BJ (cell line): ENCODE results near the gene NR3C1. TPM values are rescaled to one million over a fixed set of nuclear protein-coding genes. Genes with fewer than 3 reads are reported as not detected.

ENCODE experiments used
- CTCF ChIA-PET: fragments of 350-600 bp; formaldehyde crosslinking; extraction: SDS; loops from one replicate; lab custom pipeline; 2021; ENCODE audit warnings: antibody characterized with exemption, inconsistent platforms; lab: Yijun Ruan, JAX
- POLR2A ChIA-PET: fragments of 300-600 bp; sonication (Branson Sonifier 250); formaldehyde crosslinking; extraction: SDS; loops from one replicate; lab custom pipeline; 2021; ENCODE audit warnings: antibody characterized with exemption; lab: Charles Lee
- DNase-seq: peaks from one replicate; pipeline ENCODE4 v3.0.0-alpha.2; 2011; ENCODE audit warnings: low read depth
- H3K27me3 ChIP-seq: 2 replicates; pipeline ENCODE4 v1.6.0; 2011; ENCODE audit warnings: low read length; ENCODE audit not compliant: control insufficient read depth, insufficient read depth
- H3K36me3 ChIP-seq: 2 replicates; pipeline ENCODE4 v1.5.1; 2011; ENCODE audit warnings: low read length; ENCODE audit not compliant: control insufficient read depth, insufficient read depth
- H3K4me3 ChIP-seq: 2 replicates; pipeline ENCODE4 v1.5.1; 2011; ENCODE audit warnings: low read depth, mild to moderate bottlenecking, control low read depth, low read length
- CTCF ChIP-seq: IDR thresholded peaks from 2 replicates; pipeline ENCODE4 v1.5.1; 2011; ENCODE audit warnings: low read depth, mild to moderate bottlenecking, control low read depth, inconsistent platforms, low read length, moderate library complexity; ENCODE audit not compliant: insufficient read depth
- polyA plus RNA-seq: library from polyadenylated mRNA; depleted of rRNA; stranded (reverse); fragments of >200 nt; gene quantifications from 2 replicates; pipeline ENCODE4 v1.2.3, GENCODE V29; 2011

The NR3C1 gene
- polyA plus RNA-seq, 1 experiment, result 22.4 TPM

GRCh38 chr5:143268388-143268787, 135.1 kb downstream of the NR3C1 start:
- Histone ChIP-seq H3K4me3 (no peak overlapping the region), H3K36me3 (no peaks in the 10 kb centered on the region), H3K27me3 (no peaks in the 10 kb centered on the region)
- ChIA-PET POLR2A (no interaction called here), CTCF (no interaction called here)
- TF ChIP-seq CTCF, result no peak
- no peak for DNase-seq

DNA sequence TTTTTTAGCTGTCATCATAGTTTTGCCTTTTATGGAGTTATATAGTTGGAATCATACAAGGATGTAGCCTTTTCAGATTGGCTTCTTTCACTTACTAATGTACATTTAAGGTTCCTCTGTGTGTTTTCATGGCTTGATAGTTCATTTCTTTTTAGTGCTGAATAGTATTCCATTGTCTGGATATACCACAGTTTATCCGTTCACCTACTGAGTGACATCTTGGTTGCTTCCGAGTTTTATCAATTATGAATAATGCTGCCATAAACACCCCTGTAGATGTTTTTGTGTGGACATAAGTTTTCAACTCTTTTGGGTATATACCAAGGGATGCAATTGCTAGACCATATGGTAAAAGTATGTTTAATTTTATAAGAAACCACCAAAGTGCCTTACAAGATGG, 136.3 kb downstream of the NR3C1 start:
- POLR2A ChIA-PET, result no interaction called here
- no peak for TF ChIP-seq CTCF
- CTCF ChIA-PET, result interaction anchor here (0.6 kb wide), 1 partner anchor 874 kb away, joined by 3 read pairs; no protein-coding TSS in a partner anchor
- no peak for DNase-seq
- H3K4me3 ChIP-seq, result no peak overlapping the region
- no peaks in the 10 kb centered on the region for H3K27me3 ChIP-seq
- H3K36me3 ChIP-seq, result no peaks in the 10 kb centered on the region

- no peak for TF ChIP-seq CTCF
- no peaks in the 10 kb centered on the region for H3K27me3 ChIP-seq
- no peak for DNase-seq
- CTCF ChIA-PET, result interaction anchor here (0.8 kb wide), 1 partner anchor 46 kb away, joined by 3 read pairs; no protein-coding TSS in a partner anchor
- POLR2A ChIA-PET, result no interaction called here
- H3K36me3 ChIP-seq, result no peaks in the 10 kb centered on the region
- no peak overlapping the region for H3K4me3 ChIP-seq
Observed at GRCh38 chr5:143265995-143266394, 137.5 kb downstream of the NR3C1 start.

- Histone ChIP-seq H3K4me3 (no peak overlapping the region), H3K36me3 (no peaks in the 10 kb centered on the region), H3K27me3 (no peaks in the 10 kb centered on the region)
- POLR2A ChIA-PET, result no interaction called here
- no peak for DNase-seq
- CTCF ChIA-PET, result interaction anchor here (0.9 kb wide), 1 partner anchor 13 kb away, joined by 3 read pairs; no protein-coding TSS in a partner anchor
- TF ChIP-seq CTCF, result no peak
Observed at GRCh38 chr5:143263272-143263810, 140.1 kb downstream of the NR3C1 start.

- ChIA-PET CTCF (no interaction called here), POLR2A (no interaction called here)
- peak; percentile 39 for DNase-seq
- Histone ChIP-seq H3K27me3 (no peaks in the 10 kb centered on the region), H3K4me3 (no peak overlapping the region), H3K36me3 (no peaks in the 10 kb centered on the region)
- no peak for TF ChIP-seq CTCF
Observed at GRCh38 chr5:143262393-143263174, 140.9 kb downstream of the NR3C1 start.
